H7 (cell line): ENCODE measurements around the gene OR5AU1. TPM values are rescaled to one million over a fixed set of nuclear protein-coding genes. Genes with fewer than 3 reads are reported as not detected.

Source experiments
- DNase-seq: peaks from one replicate; pipeline ENCODE4 v3.0.0; 2012
- H3K27me3 ChIP-seq: 2 replicates; pipeline ENCODE4 v1.6.0; 2011; ENCODE audit warnings: mild to moderate bottlenecking, low read length; ENCODE audit not compliant: control insufficient read depth, insufficient read depth
- H3K36me3 ChIP-seq: replicated peaks from 2 replicates; pipeline ENCODE4 v1.5.1; 2011; ENCODE audit warnings: low read length; ENCODE audit not compliant: control insufficient read depth, insufficient read depth
- H3K4me3 ChIP-seq: 2 replicates; pipeline ENCODE4 v1.5.1; 2011; ENCODE audit warnings: low read depth, mild to moderate bottlenecking, control low read depth, low read length, moderate library complexity; ENCODE audit not compliant: insufficient read depth
- total RNA-seq: library from RNA; depleted of rRNA; stranded (reverse); fragments of >200 nt; shearing (Covaris generic); gene quantifications from 2 replicates; pipeline ENCODE4 v1.2.3, GENCODE V29; 2014

Gene OR5AU1
- total RNA-seq, 1 experiment from 2014 or later, result not detected

GRCh38 chr14:21149641-21150367, 6.1 kb downstream of the OR5AU1 start:
- DNase-seq, result no peak
- no peak overlapping the region for H3K4me3 ChIP-seq
- H3K36me3 ChIP-seq, result no peaks in the 10 kb centered on the region
- H3K27me3 ChIP-seq, result no peaks in the 10 kb centered on the region

GRCh38 chr14:21145437-21145836, 10.4 kb downstream of the OR5AU1 start:
- no peak overlapping the region for H3K4me3 ChIP-seq
- no peaks in the 10 kb centered on the region for H3K36me3 ChIP-seq
- H3K27me3 ChIP-seq, result no peaks in the 10 kb centered on the region
- no peak for DNase-seq

GRCh38 chr14:21142357-21142756, 13.5 kb downstream of the OR5AU1 start:
- H3K4me3 ChIP-seq, result no peak overlapping the region
- H3K36me3 ChIP-seq, result no peaks in the 10 kb centered on the region
- DNase-seq, result no peak
- H3K27me3 ChIP-seq, result no peaks in the 10 kb centered on the region

GRCh38 chr14:21136024-21136423, 19.8 kb downstream of the OR5AU1 start:
- Histone ChIP-seq H3K27me3 (no peaks in the 10 kb centered on the region), H3K4me3 (no peak overlapping the region), H3K36me3 (no peaks in the 10 kb centered on the region)
- peak; percentile 68 for DNase-seq

GRCh38 chr14:21133901-21134300, 22.0 kb downstream of the OR5AU1 start:
- Histone ChIP-seq H3K27me3 (no peaks in the 10 kb centered on the region), H3K4me3 (no peak overlapping the region), H3K36me3 (no peaks in the 10 kb centered on the region)
- DNase-seq, result peak; percentile 36

- no peak for DNase-seq
- Histone ChIP-seq H3K27me3 (no peaks in the 10 kb centered on the region), H3K4me3 (no peak overlapping the region), H3K36me3 (no peaks in the 10 kb centered on the region)
Observed at GRCh38 chr14:21123429-21123828, 32.4 kb downstream of the OR5AU1 start.

- H3K36me3 ChIP-seq, result no peaks in the 10 kb centered on the region
- no peak for DNase-seq
Observed at GRCh38 chr14:21121122-21121521, 34.7 kb downstream of the OR5AU1 start.

GRCh38 chr14:21120686-21121085, 35.2 kb downstream of the OR5AU1 start:
- no peak overlapping the region for H3K4me3 ChIP-seq
- H3K27me3 ChIP-seq, result no peaks in the 10 kb centered on the region

More at GRCh38 chr14:21121122-21121521, 34.7 kb downstream of the OR5AU1 start:
- no peak overlapping the region for H3K4me3 ChIP-seq
- H3K27me3 ChIP-seq, result no peaks in the 10 kb centered on the region

GRCh38 chr14:21118933-21119332, 36.9 kb downstream of the OR5AU1 start:
- Histone ChIP-seq H3K36me3 (no peaks in the 10 kb centered on the region), H3K4me3 (no peak overlapping the region), H3K27me3 (no peaks in the 10 kb centered on the region)
- no peak for DNase-seq

More at GRCh38 chr14:21120686-21121085, 35.2 kb downstream of the OR5AU1 start:
- DNase-seq, result no peak
- H3K36me3 ChIP-seq, result no peaks in the 10 kb centered on the region

- Histone ChIP-seq H3K27me3 (no peaks in the 10 kb centered on the region), H3K4me3 (no peak overlapping the region), H3K36me3 (no peaks in the 10 kb centered on the region)
- no peak for DNase-seq
Observed at GRCh38 chr14:21113369-21113768, 42.5 kb downstream of the OR5AU1 start.

GRCh38 chr14:21112255-21112654, 43.6 kb downstream of the OR5AU1 start:
- Histone ChIP-seq H3K4me3 (no peak overlapping the region), H3K36me3 (no peaks in the 10 kb centered on the region), H3K27me3 (no peaks in the 10 kb centered on the region)
- no peak for DNase-seq

- Histone ChIP-seq H3K36me3 (no peaks in the 10 kb centered on the region), H3K4me3 (no peak overlapping the region), H3K27me3 (no peaks in the 10 kb centered on the region)
- no peak for DNase-seq
Observed at GRCh38 chr14:21109377-21110138, 46.3 kb downstream of the OR5AU1 start.

- Histone ChIP-seq H3K4me3 (no peak overlapping the region), H3K27me3 (no peaks in the 10 kb centered on the region), H3K36me3 (no peaks in the 10 kb centered on the region)
- DNase-seq, result no peak
Observed at GRCh38 chr14:21108791-21109190, 47.1 kb downstream of the OR5AU1 start.

GRCh38 chr14:21107283-21107800, 48.5 kb downstream of the OR5AU1 start:
- Histone ChIP-seq H3K27me3 (no peaks in the 10 kb centered on the region), H3K4me3 (no peak overlapping the region), H3K36me3 (no peaks in the 10 kb centered on the region)
- no peak for DNase-seq
